ENCODE measurements around the gene PDLIM5. TPM values are rescaled to one million over a fixed set of nuclear protein-coding genes. Genes with fewer than 3 reads are reported as not detected.

Gene PDLIM5
- total and polyA plus RNA-seq, 7 donors, result 215 to 840 (median 480) TPM

DNA sequence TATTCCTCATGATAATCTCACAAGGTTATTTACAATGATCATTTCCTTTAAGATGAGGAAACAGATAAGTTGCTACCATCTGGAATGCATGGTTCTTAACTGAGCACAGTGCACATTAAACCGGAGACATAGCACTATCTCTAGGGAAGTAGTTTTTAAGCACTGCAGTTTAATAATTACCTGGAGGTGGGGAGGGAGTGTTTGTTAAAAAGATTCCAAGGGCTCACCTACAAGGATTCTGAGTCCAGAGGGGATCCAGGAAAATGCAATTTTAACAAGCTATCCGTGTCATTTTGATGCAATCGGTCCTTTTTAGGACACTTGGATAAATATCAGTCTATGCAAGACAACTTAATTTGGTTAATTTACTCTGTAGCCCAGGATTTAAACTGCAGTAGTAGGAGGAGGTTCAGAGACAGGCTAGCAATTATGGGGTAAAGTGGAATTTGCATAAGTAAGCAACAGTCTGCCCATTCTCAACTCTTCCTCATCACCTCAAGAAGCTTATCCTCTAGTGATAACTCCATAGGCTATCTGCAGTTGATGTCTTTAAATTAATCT is 2.8 kb upstream of the PDLIM5 start:
- WGBS, 3 donors, result 68 to 77% (median 71%) methylated on average over 3 of the region's 3 CpGs
- DNase-seq, result no peak
- intact Hi-C loops (cut with DNase I), result no loop called here
- Histone ChIP-seq H3K27ac (peak overlapping the region; percentile 99), H3K4me1 (peaks cover 38% of the 10 kb centered on the region), H3K9me3 (no peaks in the 10 kb centered on the region), H3K36me3 (ENCODE audit: insufficient read depth in 1 of 2, low read depth in 1 of 2) (no peaks in the 10 kb centered on the region), H3K27me3 (ENCODE audit: insufficient read depth in 3 of 3, low read length in 2 of 3) (no peaks in the 10 kb centered on the region), H3K4me3 (peak overlapping the region; percentile 1)
- TF ChIP-seq, protein P1, sequence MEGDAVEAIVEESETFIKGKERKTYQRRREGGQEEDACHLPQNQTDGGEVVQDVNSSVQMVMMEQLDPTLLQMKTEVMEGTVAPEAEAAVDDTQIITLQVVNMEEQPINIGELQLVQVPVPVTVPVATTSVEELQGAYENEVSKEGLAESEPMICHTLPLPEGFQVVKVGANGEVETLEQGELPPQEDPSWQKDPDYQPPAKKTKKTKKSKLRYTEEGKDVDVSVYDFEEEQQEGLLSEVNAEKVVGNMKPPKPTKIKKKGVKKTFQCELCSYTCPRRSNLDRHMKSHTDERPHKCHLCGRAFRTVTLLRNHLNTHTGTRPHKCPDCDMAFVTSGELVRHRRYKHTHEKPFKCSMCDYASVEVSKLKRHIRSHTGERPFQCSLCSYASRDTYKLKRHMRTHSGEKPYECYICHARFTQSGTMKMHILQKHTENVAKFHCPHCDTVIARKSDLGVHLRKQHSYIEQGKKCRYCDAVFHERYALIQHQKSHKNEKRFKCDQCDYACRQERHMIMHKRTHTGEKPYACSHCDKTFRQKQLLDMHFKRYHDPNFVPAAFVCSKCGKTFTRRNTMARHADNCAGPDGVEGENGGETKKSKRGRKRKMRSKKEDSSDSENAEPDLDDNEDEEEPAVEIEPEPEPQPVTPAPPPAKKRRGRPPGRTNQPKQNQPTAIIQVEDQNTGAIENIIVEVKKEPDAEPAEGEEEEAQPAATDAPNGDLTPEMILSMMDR (IDR thresholded peaks at IDR 0.05), result no peak
- no peak for ATAC-seq

DNA sequence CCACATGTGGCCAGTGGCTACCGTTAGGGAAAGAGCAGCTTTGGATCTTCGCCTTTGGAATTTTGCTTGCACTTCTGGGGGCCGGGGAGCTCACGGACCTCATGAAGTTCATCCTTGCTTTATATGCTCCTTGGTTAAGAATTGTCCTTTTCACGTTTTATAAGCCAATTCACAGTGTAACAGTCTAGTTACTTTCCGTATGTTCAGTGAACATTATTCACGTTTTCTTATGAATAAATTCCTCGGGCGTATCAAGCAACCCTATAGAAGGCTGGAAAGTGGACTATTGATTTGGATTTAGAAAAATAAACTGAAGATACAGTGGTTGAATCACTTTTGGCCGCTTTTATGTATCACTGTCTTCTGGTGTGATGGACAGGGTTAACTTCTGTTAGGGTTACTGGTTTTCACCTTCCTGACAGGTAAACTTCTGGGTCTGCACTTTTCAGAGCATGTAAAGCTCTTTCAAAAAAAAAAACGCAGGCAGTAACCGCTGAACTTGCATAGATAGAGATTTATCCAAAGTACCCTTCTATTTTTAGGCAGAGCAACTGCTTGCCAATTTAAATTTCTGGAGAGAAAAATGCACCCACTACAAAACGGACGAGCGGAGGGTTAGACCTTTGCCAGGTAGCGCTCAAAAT is 569 bp upstream of the PDLIM5 start:
- WGBS, 3 donors, result 4 to 6% (median 4%) methylated on average over 16 of the region's 16 CpGs

DNA sequence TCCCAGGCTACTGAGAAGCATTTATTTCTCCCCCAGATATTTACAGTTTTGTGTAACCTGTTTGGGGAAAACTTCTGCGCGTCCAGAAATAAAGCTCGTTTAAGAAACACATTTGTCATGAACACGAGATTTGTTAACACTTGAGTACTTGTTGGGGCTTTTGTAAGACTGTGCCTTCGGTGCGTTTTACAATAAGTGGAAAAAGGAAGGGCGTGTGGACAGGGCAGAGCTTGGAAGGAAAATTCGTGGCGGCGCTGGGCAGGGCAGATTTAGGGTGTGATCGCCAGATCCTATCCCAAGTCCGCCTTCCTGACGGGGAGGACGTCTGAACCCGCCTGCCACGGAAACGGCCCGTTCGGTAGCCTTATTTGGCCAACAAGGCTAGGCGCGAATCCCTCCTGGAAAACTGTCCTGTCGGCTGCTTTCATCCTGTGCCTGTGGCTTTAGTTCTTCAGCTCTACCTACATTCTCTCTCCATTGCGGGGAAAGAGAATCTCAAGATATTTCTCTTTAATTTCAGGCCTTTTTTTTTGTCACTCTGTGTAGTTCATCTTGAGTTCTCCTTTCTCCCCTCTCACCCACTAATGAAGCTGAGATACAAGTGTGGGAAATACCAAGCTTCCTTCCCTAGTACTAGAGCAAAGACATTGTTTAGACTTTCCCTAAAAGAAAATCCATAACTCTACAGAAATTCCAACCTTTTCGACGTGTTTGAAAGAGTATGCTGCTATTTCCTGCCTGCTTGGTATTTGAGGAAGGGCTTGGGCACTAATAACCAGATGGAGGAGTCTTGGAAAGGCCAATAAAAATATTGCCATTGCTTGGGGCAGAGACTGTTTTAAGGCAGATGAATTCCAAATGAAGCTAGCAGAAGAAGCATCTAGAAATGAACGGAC is 982 bp downstream of the PDLIM5 start:
- Histone ChIP-seq H3K4me3 (peak overlapping the region; percentile 97), H3K36me3 (ENCODE audit: insufficient read depth in 1 of 2, low read depth in 1 of 2) (peaks cover 0 to 18% of the 10 kb centered on the region in 2 donors), H3K9me3 (no peaks in the 10 kb centered on the region), H3K27me3 (ENCODE audit: insufficient read depth in 3 of 3, low read length in 2 of 3) (no peaks in the 10 kb centered on the region), H3K4me1 (peaks cover 13% of the 10 kb centered on the region), H3K27ac (peak overlapping the region; percentile 99)
- peak; percentile 73 to 76 (median 74) for ATAC-seq
- 0 to 1% (median 1%) methylated on average over 26 of the region's 26 CpGs for WGBS, 3 donors
- peak; percentile 83 to 93 for DNase-seq
- TF ChIP-seq, protein P1 (IDR thresholded peaks at IDR 0.05), result no peak
- intact Hi-C loops (cut with DNase I), result loop anchor here (1.0 to 5.0 kb wide), 3 partner anchors 42 to 130 kb away; no protein-coding TSS in a partner anchor

More for the DNA sequence above, 569 bp upstream of the PDLIM5 start:
- Histone ChIP-seq H3K27ac (peak overlapping the region; percentile 99), H3K36me3 (ENCODE audit: insufficient read depth in 1 of 2, low read depth in 1 of 2) (peaks cover 0 to 8% of the 10 kb centered on the region in 2 donors), H3K27me3 (ENCODE audit: insufficient read depth in 3 of 3, low read length in 2 of 3) (no peaks in the 10 kb centered on the region), H3K4me1 (peaks cover 27% of the 10 kb centered on the region), H3K4me3 (peak overlapping the region; percentile 97), H3K9me3 (no peaks in the 10 kb centered on the region)
- DNase-seq, result no peak
- TF ChIP-seq, protein P1 (IDR thresholded peaks at IDR 0.05), result no peak
- intact Hi-C loops (cut with DNase I), result loop anchor here in 1 of 2 donors (5.0 kb wide), 1 partner anchor 131 kb away; no protein-coding TSS in a partner anchor
- no peak for ATAC-seq

DNA sequence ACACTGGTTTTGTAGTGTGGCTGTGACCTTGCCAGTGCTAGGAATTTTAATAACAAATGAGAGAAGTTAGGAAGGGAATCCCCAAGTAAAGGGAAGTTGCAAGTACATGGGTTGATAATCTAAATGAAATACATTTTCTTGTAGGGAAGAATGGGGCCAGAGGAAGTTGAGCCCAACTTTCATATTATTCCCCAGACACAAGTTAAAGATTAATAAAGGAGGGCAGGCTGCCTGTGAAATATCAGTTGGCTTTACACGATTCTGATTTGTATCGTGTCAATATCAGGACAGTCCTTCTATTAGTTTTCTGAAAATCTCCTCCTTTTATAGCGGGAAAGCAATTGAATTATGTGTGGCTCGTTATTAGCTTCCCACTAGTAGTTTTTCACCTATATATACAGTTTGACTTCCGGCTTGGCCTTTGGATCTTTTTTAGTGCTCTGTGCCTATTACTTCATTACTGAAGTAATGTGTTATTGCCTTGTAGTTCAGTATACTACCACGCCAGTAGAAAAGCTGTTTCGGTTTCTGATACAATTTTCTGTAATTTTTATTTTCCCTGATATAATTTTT is 1.7 kb downstream of the PDLIM5 start:
- H3K4me1 ChIP-seq, result peaks cover 5% of the 10 kb centered on the region
- H3K27ac ChIP-seq, result peak overlapping the region; percentile 99
- DNase-seq (no peak), ATAC-seq (no peak)
- H3K36me3 ChIP-seq (ENCODE audit: insufficient read depth in 1 of 2, low read depth in 1 of 2), result peaks cover 0 to 18% of the 10 kb centered on the region in 2 donors
- no peaks in the 10 kb centered on the region for H3K27me3 ChIP-seq (ENCODE audit: insufficient read depth in 3 of 3, low read length in 2 of 3)
- no peaks in the 10 kb centered on the region for H3K9me3 ChIP-seq
- TF ChIP-seq, protein P1 (IDR thresholded peaks at IDR 0.05), result no peak
- 21 to 36% (median 25%) methylated on average over 7 of the region's 7 CpGs for WGBS, 3 donors
- intact Hi-C loops (cut with DNase I), result loop anchor here (2.0 to 5.0 kb wide), 2 partner anchors 43 to 129 kb away; no protein-coding TSS in a partner anchor
- peak overlapping the region; percentile 97 for H3K4me3 ChIP-seq
